Skeletal muscle satellite cell (primary cell): ENCODE data around the gene SOX4.

Experiments used
- H3K27me3 ChIP-seq: 2 replicates; pipeline ENCODE4 v1.7.0; 2013; ENCODE audit warnings: low read length; ENCODE audit not compliant: control insufficient read depth, insufficient read depth
- H3K36me3 ChIP-seq: 2 replicates; pipeline ENCODE4 v1.7.0; 2013; ENCODE audit warnings: mild to moderate bottlenecking, control low read depth, low read length; ENCODE audit not compliant: insufficient read depth
- H3K4me1 ChIP-seq: 2 replicates; pipeline ENCODE4 v1.7.0; 2013; ENCODE audit warnings: low read length; ENCODE audit not compliant: control insufficient read depth, insufficient read depth
- H3K4me2 ChIP-seq: 2 replicates; pipeline ENCODE4 v1.7.0; 2013; ENCODE audit warnings: mild to moderate bottlenecking, low read length
- H3K4me3 ChIP-seq: 2 replicates; pipeline ENCODE4 v1.7.0; 2013; ENCODE audit warnings: low read length
- H3K9ac ChIP-seq: 2 replicates; pipeline ENCODE4 v1.7.0; 2013; ENCODE audit warnings: mild to moderate bottlenecking, low read depth, low read length, moderate library complexity
- H3K9me3 ChIP-seq: replicated peaks from 2 replicates; pipeline ENCODE4 v1.7.0; 2013; ENCODE audit warnings: mild to moderate bottlenecking, control low read depth, low read length

SOX4 gene

GRCh38 chr6:21604081-21604480, 10.5 kb downstream of the SOX4 start:
- no peak overlapping the region for H3K4me3 ChIP-seq
- no peak overlapping the region for H3K4me2 ChIP-seq
- H3K9me3 ChIP-seq = no peaks in the 10 kb centered on the region
- H3K4me1 ChIP-seq = no peaks in the 10 kb centered on the region
- H3K27me3 ChIP-seq = no peaks in the 10 kb centered on the region
- no peak overlapping the region for H3K9ac ChIP-seq
- H3K36me3 ChIP-seq = no peaks in the 10 kb centered on the region

GRCh38 chr6:21605166-21605565, 11.6 kb downstream of the SOX4 start:
- Histone ChIP-seq H3K36me3 (no peaks in the 10 kb centered on the region), H3K4me3 (no peak overlapping the region), H3K4me2 (no peak overlapping the region), H3K4me1 (no peaks in the 10 kb centered on the region), H3K9ac (no peak overlapping the region), H3K9me3 (no peaks in the 10 kb centered on the region), H3K27me3 (no peaks in the 10 kb centered on the region)

DNA sequence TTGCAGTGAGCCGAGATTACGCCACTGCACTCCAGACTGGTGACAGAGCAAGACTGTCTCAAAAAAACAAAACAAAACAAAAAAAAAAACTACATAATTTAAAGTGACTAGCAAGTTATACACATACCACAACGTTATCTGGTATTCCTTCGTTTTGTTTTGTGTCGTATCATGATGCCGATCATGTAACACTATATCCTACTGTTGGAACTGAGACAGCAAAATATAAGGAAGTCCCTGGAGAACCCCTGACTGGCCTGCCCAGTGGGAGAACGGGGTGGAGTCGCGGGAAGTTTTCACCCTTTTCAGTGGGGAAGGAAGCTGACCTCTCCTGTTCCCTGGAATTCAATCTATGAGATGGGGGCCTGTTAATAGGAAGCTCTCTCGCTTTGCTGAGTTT, 15.1 kb downstream of the SOX4 start:
- H3K4me1 ChIP-seq = no peaks in the 10 kb centered on the region
- no peak overlapping the region for H3K4me2 ChIP-seq
- H3K4me3 ChIP-seq = no peak overlapping the region

DNA sequence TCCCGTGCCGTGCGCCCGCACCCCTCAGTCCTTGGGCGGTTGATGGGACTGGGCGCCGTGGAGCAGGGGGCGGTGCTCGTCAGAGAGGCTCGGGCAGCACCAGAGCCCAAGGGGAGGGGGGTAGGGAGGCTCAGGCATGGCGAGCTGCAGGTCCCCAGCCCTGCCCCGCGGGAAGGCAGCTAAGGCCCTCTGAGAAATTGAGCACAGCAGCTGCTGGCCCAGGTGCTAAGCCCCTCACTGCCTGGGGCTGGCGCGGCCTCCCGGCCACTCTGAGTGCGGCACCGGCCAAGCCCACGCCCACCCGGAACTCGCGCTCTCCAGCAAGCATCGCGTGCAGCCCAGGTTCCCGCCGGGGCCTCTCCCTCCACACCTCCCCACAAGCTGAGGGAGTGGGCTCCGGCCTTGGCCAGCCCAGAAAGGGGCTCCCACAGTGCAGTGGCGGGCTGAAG, 16.4 kb downstream of the SOX4 start:
- H3K4me3 ChIP-seq = no peak overlapping the region
- H3K4me1 ChIP-seq = peaks cover under 1% of the 10 kb centered on the region
- no peak overlapping the region for H3K4me2 ChIP-seq
- H3K9ac ChIP-seq = no peak overlapping the region
- H3K27me3 ChIP-seq = no peaks in the 10 kb centered on the region
- H3K9me3 ChIP-seq = no peaks in the 10 kb centered on the region
- no peaks in the 10 kb centered on the region for H3K36me3 ChIP-seq

More for the DNA sequence above, 15.1 kb downstream of the SOX4 start:
- no peaks in the 10 kb centered on the region for H3K9me3 ChIP-seq
- no peak overlapping the region for H3K9ac ChIP-seq
- H3K36me3 ChIP-seq = no peaks in the 10 kb centered on the region
- no peaks in the 10 kb centered on the region for H3K27me3 ChIP-seq

DNA sequence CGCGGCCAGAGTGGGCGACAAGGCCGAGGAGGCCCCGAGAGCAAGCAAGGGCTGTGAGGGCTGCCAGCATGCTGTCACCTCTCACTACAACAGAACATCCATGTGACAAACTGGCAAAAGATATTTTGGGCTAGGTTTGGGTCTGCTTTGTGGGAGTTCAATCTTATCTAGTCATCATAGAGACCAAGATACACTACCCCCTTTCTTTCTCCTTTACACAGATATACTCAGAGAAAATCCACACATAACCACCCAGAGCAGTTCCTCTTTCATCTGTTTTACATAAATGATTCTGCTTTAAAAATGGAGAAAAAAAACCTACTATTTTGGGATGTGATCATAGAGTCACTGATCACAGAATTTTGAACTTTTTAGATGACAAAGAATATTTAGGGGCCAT, 16.8 kb downstream of the SOX4 start:
- Histone ChIP-seq H3K4me3 (no peak overlapping the region), H3K9me3 (no peaks in the 10 kb centered on the region), H3K4me2 (no peak overlapping the region), H3K36me3 (no peaks in the 10 kb centered on the region), H3K4me1 (peaks cover 5% of the 10 kb centered on the region), H3K9ac (no peak overlapping the region), H3K27me3 (no peaks in the 10 kb centered on the region)

GRCh38 chr6:21611485-21611884, 17.9 kb downstream of the SOX4 start:
- Histone ChIP-seq H3K4me1 (peaks cover 14% of the 10 kb centered on the region), H3K27me3 (no peaks in the 10 kb centered on the region), H3K4me2 (no peak overlapping the region), H3K36me3 (no peaks in the 10 kb centered on the region), H3K9ac (no peak overlapping the region), H3K9me3 (no peaks in the 10 kb centered on the region), H3K4me3 (no peak overlapping the region)

- H3K4me2 ChIP-seq = no peak overlapping the region
- no peak overlapping the region for H3K4me3 ChIP-seq
- no peaks in the 10 kb centered on the region for H3K9me3 ChIP-seq
- H3K27me3 ChIP-seq = no peaks in the 10 kb centered on the region
- H3K36me3 ChIP-seq = no peaks in the 10 kb centered on the region
- no peak overlapping the region for H3K9ac ChIP-seq
- H3K4me1 ChIP-seq = peaks cover 14% of the 10 kb centered on the region
These were observed 18.7 kb downstream of the SOX4 start for GRCh38 chr6:21612067-21612745.

DNA sequence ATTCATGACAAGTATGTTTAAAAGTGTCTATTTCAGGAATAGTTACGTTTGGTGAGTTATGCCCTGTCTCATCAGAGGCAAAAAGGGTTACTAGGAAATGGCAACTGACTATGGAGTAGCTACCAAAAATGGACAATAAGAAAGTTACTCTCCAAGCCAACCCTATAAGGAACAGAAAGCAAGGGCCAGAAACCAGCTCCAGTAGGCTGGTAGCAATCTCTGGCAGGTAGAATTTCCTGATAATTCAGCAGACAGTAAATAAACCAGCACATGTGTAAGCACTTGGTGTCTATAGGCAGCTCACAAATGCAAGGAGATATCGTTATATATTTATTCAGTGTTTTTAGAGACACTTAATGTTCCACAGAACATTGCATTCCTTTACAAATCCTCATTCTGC, 20.3 kb downstream of the SOX4 start:
- no peak overlapping the region for H3K9ac ChIP-seq
- no peaks in the 10 kb centered on the region for H3K9me3 ChIP-seq
- peaks cover 14% of the 10 kb centered on the region for H3K4me1 ChIP-seq
- H3K4me2 ChIP-seq = no peak overlapping the region
- no peaks in the 10 kb centered on the region for H3K36me3 ChIP-seq
- no peaks in the 10 kb centered on the region for H3K27me3 ChIP-seq
- H3K4me3 ChIP-seq = no peak overlapping the region

DNA sequence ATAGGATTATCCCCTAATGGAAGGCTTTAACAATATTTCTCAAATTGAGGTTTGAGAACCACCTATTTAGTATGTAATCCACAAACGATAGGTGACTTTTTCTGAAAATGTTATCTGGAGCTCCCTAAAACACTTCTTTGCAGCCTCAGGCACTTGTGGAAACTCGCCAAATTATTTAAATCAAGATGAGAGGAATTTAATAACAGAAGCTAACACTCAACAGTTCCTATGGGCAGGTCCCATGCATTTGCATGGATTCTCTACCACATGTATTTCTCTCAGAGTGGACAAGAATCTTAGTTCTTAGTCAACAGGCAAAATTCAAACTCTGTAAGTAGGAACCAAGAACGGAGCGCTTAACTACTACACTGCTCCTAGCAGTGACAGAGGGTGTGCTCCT, 20.7 kb downstream of the SOX4 start:
- H3K27me3 ChIP-seq = no peaks in the 10 kb centered on the region
- no peaks in the 10 kb centered on the region for H3K36me3 ChIP-seq
- no peak overlapping the region for H3K9ac ChIP-seq
- H3K4me1 ChIP-seq = peaks cover 14% of the 10 kb centered on the region
- no peak overlapping the region for H3K4me2 ChIP-seq
- H3K9me3 ChIP-seq = no peaks in the 10 kb centered on the region
- H3K4me3 ChIP-seq = no peak overlapping the region

- H3K9ac ChIP-seq = no peak overlapping the region
- no peak overlapping the region for H3K4me2 ChIP-seq
- H3K4me3 ChIP-seq = no peak overlapping the region
- H3K27me3 ChIP-seq = no peaks in the 10 kb centered on the region
- H3K9me3 ChIP-seq = no peaks in the 10 kb centered on the region
- no peaks in the 10 kb centered on the region for H3K36me3 ChIP-seq
- H3K4me1 ChIP-seq = peaks cover 14% of the 10 kb centered on the region
These were observed 22.0 kb downstream of the SOX4 start for GRCh38 chr6:21615504-21615903.

GRCh38 chr6:21616005-21616404, 22.5 kb downstream of the SOX4 start:
- no peaks in the 10 kb centered on the region for H3K36me3 ChIP-seq
- peaks cover 14% of the 10 kb centered on the region for H3K4me1 ChIP-seq
- no peaks in the 10 kb centered on the region for H3K9me3 ChIP-seq
- H3K4me2 ChIP-seq = no peak overlapping the region
- no peaks in the 10 kb centered on the region for H3K27me3 ChIP-seq
- H3K4me3 ChIP-seq = no peak overlapping the region
- no peak overlapping the region for H3K9ac ChIP-seq

- H3K36me3 ChIP-seq = no peaks in the 10 kb centered on the region
- no peaks in the 10 kb centered on the region for H3K27me3 ChIP-seq
- no peak overlapping the region for H3K4me3 ChIP-seq
- H3K4me1 ChIP-seq = no peaks in the 10 kb centered on the region
- no peak overlapping the region for H3K9ac ChIP-seq
- H3K4me2 ChIP-seq = no peak overlapping the region
- H3K9me3 ChIP-seq = no peaks in the 10 kb centered on the region
These were observed 32.1 kb downstream of the SOX4 start for GRCh38 chr6:21625642-21626041.
